ENCODE data around the gene CYB5R4. TPM values are rescaled to one million over a fixed set of nuclear protein-coding genes. Genes with fewer than 3 reads are reported as not detected.
A peak's percentile ranks its signal among the peaks of the same experiment; 100 is the strongest.
"Not testable (repeated sequence)": the region's sequence is repeated elsewhere in the genome, so short reads cannot be mapped to it uniquely, and the experiment has no call there.

The CYB5R4 gene
- total RNA-seq, 1 experiment from 2014 or later, result 13.9 TPM

DNA sequence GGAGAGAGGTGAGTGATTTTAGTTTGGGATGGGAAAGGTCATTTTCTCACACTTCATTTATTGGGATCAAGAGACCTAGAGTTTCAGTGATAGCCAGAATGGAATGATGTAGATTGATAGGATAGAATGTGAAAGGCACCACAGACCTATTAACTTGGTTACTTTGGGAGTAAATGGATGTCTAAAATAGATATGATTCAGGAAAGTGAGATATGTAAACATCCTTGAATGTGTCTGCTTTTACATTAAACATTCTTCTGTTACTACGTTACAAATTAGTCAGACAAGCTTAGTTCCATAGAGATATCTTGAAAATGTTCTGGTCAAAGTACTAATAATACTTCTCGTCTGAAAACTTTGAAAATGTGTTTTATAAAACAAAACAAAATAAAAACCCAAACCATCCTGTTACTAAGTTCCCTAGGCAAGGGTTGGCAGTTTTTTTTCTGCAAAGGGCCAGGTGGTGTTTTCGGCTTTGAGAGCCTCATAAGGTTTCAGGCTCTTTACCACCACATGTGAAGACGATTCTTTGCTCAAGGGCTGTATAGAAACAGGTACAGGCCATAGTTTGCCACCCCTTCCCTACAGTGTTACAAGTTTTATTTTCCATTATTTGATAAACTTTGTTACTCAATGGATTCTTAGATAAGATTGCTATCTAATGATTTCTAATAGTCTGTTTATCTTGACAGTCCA lies 3.4 kb downstream of the CYB5R4 start:
- DNase-seq (ENCODE audit: low spot score), result no peak

DNA sequence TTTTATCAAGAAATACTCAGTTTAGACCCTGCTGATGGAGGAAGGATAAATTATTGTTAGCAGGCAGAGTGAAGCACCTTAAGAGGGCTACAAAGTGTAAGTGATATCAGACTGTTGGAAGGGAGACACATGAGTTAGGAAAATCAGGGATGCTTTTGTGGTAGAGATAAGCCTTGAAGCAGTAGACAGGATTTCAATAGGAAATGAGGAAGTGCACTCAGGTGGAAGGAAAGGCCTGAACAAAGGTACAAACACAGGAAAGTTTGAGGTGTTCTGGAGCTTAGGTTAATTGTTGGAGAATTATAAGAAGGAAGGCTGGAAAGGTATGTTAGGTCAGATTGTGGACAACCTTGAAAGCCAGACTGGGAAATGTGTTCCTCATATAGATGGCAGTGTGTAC lies 7.6 kb downstream of the CYB5R4 start:
- DNase-seq (ENCODE audit: low spot score), result no peak

DNA sequence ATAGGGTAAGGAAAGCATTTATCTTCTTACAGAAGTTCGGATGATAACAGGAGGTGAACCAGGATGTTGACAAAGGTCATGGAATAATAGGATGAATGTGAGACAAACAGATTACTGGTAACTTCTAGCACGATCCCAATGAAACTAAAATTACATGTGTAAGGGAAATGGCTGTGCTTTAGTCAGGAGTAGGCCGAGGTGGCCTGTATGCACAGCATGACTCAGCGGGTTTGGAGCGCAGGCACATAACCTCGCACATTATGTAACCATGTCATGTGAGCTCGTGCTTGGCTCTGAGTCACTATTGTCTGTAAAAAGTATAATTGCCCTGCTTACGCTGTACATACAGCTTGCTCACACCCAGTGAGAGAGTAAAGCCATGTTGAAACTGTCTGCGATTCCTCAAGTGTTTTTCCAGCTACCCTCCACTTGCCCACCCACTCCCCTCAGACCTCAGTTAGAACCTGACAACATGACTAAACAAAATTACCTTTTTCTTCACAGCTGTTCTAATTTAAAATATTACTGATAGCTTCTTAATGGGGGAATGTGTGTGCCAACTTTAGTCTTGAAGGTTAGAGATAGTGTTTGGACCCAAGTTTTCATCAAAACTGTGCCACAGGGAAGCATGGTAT lies 8.2 kb downstream of the CYB5R4 start:
- DNase-seq (ENCODE audit: low spot score), result peak; percentile 86

DNA sequence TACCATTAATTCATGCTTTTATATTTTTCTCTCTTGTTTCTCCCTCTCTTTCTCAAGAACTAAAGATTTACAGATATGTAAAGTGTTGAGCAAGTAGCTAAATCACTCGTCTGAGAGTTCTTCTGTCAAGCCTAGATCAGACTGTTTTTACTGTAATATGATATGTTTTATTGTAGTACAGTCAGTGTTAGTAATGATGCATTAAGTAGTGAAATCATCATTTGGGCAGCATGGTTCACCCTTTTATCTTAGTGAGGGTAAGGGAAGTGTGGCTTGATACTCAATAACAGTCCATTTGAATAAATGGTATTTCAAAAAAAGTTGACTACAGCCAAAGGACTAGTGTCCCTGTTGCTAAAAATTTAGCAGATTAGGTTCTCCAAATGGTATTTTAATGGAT lies 9.2 kb downstream of the CYB5R4 start:
- DNase-seq (ENCODE audit: low spot score), result peak; percentile 33

DNA sequence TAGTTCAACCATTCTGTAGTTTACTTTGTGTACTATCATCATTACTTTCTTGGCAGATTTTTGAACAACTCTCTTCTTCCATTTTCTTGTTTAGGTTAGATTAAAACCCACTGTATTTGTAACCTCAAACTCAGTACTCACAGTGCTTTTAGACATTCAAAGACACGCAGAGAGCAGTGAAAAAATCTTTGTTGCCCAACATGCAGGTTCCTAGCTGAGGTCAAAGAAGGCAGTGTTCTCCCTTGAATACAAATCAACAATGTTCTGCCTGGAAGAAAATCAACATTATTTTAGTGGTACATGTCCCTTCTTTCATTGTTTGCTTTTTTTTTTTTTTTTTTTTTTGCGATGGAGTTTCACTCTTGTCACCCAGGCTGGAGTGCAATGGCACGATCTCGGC lies 11.2 kb downstream of the CYB5R4 start:
- no peak for DNase-seq (ENCODE audit: low spot score)

DNA sequence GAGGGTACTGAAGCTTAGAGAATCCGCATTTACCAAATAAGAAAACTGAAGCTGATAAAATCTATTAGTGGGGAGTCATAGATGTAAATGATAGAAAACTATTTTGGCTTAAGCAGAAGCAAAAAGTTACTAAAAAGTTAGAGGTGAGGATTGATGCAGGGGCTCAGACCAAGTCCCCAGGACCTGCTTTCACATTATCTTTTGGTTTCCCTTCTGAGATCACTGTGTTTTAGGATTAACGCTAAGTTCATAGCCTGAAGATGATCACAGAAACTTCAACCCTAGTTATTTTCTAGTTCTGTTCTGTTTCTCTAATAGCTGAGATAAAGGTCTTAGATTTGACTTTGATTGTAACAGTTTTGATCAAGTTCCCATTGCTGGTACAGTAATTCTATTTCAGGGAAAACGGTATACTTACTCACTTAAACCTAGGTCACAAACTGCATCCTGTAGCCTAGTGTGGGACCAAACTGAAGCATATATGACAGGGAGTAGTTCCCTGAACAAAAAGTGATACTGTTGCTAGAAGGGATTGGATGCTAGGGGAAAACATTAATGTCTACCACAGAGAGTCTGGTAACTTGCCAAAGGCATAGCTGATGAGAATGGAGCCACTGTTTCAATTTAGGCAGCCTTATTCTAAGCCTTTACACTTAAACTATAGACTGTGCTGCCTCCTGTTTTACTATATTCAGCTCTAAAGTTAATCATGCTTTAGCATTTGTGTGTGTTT lies 13.1 kb downstream of the CYB5R4 start:
- DNase-seq (ENCODE audit: low spot score), result peak; percentile 3

DNA sequence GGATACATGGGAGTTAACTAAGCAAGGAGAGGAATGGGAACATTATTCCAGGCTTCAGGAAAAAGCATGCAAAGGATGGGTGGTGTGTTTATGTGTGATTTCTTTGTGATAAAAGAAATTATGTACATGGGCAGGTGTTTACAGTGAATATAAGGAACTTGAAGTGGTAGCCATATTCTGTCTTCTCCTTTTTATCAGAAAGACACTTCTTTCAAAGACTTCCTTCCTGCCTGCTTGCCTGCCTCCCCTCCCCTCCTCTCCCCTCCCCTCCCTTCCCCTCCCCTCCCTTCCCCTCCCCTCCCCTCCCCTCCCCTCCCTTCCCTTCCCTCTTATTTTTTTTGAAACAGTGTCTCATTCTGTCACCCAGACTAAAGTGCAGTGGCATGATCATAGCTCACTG lies 14.4 kb downstream of the CYB5R4 start:
- no peak for DNase-seq (ENCODE audit: low spot score)

DNA sequence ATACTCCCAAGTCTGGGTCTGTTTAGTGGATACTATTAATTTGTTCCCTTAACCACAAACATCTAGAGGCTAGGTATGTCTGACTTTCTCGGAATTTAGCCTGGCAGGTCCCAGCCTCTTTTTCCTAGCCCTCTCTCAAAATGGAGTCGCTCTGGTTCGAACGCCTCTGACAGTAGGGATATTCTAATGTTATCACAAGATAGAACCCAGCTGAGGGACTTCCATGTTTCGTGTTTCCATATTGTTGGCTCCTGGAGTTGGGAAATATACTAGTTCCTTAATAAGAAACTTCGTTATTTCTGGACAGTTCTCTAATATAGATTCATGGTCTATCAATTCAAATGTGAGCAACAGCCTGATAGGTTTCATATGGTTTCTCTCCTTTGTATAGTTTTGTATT lies 16.4 kb downstream of the CYB5R4 start:
- no peak for DNase-seq (ENCODE audit: low spot score)

DNA sequence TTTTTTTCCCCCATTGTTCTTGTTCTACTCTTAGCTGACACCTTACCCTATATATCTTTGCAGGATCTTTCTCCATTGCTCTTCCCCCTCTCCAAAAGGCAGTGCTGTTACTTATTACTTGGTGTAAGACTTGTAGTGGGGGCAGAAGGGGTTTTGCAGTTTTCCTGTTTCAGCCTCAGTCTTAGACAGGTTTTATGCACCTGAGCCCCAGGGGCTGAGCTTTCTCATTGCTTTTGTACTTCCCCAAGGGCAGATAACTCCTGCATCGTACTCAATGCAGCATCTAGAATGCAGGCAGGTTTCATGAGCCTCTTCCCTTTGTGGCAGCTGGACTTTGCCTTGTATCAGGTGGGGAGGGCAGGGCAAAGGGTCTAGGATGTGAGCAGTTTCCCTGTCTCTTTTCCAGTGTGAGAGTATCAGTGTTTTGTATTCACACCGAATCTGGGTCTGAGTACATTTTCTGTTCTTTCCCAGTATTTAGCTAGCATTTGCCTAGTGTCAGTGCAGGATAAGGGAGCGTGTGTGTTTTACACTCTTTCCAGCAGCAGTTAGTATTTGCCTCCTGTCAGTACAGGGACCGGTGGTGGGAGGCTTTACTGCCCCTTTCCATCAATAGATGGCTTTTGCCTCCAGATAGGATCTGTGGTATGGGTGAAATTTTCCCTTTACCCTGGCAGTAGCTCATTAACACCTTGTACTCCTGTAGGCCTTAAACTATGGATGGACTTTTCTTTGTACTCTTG lies 19.6 kb downstream of the CYB5R4 start:
- DNase-seq (ENCODE audit: low spot score), result no peak

DNA sequence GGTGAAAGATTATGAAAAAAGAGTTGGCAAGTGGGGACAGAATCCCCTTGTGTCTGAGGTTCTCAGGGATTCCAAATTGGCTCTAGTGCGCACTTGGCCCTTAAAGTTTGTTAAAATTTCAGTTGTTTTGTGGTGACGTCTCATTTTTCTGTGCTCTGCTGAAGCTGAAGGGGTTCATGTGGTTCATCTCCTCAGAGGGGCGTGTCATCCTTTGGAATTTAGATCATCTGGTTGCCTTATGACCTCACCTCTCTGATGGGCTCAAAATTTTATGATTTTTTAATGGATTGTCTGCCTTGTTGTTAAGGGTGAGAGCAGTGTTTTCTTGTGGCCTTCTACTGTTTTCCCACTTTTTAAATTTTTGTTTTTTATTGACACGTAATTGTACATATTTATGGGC lies 20.3 kb downstream of the CYB5R4 start:
- no peak for DNase-seq (ENCODE audit: low spot score)

DNA sequence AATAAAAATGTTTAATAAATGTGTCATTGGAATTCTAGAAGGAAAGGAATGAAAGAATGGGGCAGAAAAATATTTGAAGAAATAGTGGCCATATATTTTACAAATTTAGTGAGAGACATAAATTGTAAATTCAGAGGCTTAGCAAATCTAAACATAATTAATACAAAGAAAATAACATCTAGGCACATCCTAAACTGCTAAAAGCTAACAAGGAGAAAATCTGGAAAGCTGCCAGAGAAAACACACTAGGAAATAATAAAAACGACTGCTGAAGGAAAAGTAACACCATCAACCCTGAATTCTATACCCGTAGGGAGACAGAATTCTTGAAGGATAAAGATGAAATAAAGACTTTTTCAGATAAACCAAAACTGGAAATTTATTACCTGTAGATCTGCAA lies 23.8 kb downstream of the CYB5R4 start:
- no peak for DNase-seq (ENCODE audit: low spot score)

DNA sequence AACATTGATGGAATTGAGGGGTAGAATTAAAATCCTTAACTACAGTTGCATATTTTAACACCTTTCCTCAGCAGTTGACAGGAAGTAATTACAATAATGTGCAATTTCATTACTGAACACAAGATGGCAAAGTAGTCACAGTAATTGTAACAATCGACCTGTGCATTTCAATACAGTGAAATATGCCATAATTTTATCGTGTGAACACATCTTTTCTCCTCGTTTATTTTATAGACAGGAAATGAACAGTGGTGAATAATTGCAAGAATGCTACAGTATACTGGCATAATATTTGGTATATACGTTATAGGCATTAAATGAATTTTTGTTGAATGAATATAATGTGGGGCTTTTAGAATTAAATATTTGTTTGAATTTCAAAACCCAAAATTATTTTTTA lies 25.0 kb downstream of the CYB5R4 start:
- DNase-seq (ENCODE audit: low spot score), result peak; percentile 18

DNA sequence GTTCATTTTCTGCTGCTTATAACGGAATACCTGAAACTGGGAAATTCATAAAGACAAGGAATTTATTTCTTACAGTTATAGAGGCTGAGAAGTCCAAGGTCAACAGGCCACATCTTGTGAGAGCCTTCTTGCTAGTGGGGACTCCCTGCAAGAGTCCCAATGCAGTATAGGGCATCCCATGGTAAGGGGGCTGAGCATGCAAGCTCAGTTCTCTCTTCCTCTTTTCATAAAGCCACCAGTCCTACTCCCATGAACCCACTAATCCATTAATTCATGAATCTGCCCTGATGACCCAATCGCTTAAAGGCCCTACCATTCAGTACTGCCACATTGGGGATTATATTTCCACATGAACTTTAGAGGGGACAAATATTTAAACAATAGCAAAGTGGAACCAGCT lies 26.5 kb downstream of the CYB5R4 start:
- no peak for DNase-seq (ENCODE audit: low spot score)

DNA sequence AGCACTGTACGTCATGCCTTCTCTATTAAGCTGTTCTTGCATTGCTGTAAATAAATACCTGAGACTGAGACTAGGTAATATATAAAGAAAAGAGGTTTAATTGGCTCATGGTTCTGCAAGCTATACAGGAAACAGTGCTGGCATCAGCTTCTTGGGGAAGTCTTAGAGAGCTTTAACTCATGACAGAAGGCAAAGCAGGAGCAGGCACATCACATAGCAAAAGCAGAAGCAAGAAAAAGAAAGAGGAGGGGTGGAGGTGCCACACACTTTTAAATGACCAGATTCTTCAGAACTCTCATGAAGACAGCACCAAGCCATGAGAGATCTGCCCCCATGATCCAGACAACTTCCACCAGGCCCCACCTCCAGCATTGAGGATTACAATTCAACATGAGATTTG lies 30.1 kb downstream of the CYB5R4 start:
- no peak for DNase-seq (ENCODE audit: low spot score)

DNA sequence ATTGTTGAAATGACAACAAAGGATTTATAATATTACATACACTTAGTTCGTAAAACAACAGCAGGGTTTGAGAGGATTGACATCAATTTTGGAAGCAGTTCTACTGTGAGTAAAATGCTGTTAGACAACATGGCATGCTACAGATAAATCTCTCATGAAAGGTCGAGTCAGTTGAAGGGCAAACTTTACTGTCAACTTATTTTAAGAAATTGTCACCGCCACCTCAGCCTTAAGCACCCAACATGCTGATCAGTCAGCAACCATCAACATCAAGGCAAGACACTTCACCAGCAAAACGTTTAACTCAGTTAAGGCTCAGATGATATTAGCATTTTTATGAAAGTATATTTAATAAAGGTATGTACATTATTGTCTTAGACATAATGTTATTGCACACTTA lies 31.0 kb downstream of the CYB5R4 start:
- no peak for DNase-seq (ENCODE audit: low spot score)

DNA sequence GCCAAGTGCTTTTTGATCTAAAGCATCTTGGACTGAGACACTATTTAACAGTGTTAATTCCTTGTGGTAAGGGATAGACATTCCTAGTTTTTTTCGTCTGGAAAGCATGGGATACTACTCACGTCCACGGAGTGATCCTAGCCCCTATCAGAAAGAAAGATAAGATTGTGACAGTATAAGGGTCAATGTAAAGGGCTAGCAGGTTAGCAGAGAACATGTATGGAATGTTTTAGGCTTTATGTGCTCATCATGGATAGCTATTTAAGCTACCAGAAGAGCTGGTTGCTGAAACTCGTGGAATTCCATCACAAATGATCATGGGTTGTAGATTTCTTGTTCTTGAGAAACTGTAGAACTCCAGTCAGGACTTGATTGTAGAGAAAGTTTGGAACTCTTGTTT lies 32.1 kb downstream of the CYB5R4 start:
- DNase-seq (ENCODE audit: low spot score), result no peak

DNA sequence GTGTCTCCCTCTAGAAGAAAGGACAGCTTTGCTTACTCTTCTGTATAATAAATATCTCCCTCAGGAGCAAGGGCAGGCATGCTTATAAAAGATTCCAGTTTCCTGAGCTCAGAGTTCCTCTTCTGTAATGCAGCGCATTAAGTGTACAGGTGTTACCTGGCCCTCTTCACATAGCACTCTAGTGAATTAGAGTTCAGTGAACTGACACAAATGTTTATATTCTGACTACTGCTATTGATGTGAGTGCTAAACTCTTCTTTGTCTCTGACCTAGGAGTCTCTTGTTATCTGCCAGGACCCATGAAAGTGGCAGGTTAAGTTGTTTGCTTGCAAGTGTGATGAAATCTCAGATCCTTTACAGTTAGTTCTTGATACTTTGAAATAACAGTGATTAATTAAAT lies 33.5 kb downstream of the CYB5R4 start:
- no peak for DNase-seq (ENCODE audit: low spot score)

DNA sequence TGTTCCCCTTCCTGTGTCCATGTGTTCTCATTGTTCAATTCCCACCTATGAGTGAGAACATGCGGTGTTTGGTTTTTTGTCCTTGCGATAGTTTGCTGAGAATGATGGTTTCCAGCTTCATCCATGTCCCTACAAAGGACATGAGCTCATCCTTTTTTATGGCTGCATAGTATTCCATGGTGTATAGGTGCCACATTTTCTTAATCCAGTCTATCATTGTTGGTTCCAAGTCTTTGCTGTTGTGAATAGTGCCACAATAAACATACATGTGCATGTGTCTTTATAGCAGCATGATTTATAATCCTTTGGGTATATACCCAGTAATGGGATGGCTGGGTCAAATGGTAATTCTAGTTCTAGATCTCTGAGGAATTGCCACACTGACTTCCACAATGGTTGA lies 37.6 kb downstream of the CYB5R4 start:
- DNase-seq (ENCODE audit: low spot score), result not testable (repeated sequence)

DNA sequence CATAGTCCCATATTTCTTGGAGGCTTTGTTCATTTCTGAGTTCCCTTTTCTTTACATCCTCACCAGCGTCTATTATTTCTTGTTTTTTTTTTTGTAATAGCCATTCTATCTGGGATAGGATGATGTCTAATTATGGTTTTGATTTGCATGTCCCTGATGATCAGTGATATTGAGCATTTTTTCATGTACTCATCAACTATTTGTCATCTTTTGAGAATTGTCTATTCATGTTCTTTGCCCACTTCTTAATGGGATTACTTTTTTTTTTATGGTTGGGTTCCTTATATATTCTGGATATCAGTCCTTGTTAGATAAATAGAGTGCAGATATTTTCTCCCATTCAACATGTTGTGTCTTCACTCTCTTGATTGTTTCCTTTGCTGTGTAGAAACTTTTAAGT lies 42.1 kb downstream of the CYB5R4 start:
- no peak for DNase-seq (ENCODE audit: low spot score)

DNA sequence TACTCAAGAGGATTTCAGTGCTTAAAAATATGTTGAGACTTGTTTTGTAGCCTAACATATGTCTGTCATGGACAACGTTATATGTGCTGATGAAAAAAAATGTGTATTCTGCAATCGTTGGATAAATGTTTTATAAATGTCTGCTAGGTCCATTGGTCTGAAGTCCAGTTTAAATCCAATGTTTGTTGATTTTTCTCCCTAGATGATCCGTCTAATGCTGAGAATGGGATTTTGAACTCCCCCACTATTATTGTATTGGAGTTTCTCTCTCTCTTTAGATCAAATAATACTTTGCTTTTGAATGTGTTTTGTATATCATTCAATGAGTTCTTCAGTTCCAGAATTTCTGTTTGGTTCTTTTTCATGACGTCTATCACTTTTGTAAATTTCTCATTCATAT lies 44.9 kb downstream of the CYB5R4 start:
- no peak for DNase-seq (ENCODE audit: low spot score)

DNA sequence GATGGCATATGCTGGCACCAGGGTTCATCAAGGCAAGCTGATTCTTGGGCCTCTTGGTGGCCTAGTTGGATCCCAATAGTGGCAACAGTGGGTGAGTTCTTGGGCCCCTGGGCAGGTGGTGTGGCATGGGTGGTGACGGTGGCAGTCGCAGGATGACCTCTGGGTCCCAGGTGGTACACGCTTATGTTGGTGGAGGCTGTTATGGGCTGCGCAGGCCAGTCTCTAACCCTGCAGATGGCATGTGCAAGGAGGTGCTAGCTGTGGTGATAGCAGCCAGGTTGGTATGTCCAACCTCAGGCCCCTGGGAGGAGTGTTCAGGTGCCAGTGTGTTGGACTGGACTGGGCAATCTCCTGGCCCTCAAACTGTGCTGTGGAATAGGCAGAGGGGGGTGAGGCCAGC lies 46.2 kb downstream of the CYB5R4 start:
- DNase-seq (ENCODE audit: low spot score), result no peak

DNA sequence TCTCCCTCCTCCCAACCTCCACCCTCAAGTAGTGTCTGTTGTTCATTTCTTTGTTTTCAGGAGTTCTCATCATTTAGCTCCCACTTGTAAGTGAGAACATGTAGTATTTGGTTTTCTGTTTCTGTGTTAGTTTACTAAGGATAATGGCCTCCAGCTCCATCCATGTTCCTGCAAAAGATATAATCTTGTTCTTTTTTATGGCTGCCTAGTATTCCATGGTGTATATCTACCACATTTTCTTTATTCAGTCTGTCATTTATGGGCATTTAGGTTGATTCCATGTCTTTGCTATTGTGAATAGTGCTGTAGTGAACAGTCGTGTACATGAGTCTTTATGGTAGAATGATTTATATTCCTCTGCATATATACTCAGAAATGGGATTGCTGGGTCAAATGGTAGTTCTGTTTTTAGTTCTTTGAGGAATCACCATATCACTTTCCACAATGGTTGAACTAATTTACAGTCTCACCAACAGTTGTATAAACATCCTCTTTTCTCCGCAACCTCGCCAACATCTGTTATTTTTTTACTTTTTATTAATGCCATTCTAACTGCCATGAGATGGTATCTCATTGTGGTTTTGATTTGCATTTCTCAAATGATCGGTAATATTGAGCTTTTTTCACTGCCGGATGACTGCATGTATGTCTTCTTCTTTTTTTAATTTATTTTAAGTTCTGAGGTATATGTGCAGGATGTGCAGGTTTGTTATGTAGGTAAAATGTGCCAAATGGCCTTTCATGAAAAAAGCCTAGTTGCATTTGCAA lies 48.3 kb downstream of the CYB5R4 start:
- DNase-seq (ENCODE audit: low spot score), result not testable (repeated sequence)

Measured in H4 (cell line).